ENCODE results near the gene MMP13.

Gene MMP13

DNA sequence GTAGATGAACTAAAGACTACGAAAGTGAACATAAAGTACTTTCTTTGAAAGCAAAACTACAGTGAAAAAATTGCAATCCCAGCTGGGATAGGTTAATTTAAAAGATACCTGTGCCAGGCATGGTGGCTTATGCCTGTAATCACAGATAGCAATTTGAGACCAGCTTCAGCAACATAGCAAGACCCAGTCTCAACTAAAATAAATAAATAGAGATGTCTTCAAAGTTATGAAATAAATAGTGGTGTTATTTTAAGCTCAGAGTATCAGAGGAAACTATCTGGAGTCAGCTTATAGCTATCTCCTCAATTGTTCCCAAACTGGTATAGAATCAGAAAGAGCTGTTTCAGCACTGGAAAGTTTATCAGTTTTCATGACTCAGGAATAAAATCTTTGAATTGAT lies 17.3 kb upstream of the MMP13 start:
- peaks cover 7% of the 10 kb centered on the region for H3K27me3 ChIP-seq
- TF ChIP-seq, protein P1, sequence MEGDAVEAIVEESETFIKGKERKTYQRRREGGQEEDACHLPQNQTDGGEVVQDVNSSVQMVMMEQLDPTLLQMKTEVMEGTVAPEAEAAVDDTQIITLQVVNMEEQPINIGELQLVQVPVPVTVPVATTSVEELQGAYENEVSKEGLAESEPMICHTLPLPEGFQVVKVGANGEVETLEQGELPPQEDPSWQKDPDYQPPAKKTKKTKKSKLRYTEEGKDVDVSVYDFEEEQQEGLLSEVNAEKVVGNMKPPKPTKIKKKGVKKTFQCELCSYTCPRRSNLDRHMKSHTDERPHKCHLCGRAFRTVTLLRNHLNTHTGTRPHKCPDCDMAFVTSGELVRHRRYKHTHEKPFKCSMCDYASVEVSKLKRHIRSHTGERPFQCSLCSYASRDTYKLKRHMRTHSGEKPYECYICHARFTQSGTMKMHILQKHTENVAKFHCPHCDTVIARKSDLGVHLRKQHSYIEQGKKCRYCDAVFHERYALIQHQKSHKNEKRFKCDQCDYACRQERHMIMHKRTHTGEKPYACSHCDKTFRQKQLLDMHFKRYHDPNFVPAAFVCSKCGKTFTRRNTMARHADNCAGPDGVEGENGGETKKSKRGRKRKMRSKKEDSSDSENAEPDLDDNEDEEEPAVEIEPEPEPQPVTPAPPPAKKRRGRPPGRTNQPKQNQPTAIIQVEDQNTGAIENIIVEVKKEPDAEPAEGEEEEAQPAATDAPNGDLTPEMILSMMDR (IDR thresholded peaks at IDR 0.05) = no peak
- no peaks in the 10 kb centered on the region for H3K4me1 ChIP-seq (ENCODE audit: control insufficient read depth in 1 of 2, insufficient read depth in 1 of 2, low read depth in 1 of 2, low read length in 1 of 2)
- no peaks in the 10 kb centered on the region for H3K9me3 ChIP-seq
- H3K4me3 ChIP-seq (ENCODE audit: low read depth in 1 of 2, low read length in 1 of 2) = no peak overlapping the region
- no peak overlapping the region for H3K27ac ChIP-seq
- H3K36me3 ChIP-seq = no peaks in the 10 kb centered on the region

DNA sequence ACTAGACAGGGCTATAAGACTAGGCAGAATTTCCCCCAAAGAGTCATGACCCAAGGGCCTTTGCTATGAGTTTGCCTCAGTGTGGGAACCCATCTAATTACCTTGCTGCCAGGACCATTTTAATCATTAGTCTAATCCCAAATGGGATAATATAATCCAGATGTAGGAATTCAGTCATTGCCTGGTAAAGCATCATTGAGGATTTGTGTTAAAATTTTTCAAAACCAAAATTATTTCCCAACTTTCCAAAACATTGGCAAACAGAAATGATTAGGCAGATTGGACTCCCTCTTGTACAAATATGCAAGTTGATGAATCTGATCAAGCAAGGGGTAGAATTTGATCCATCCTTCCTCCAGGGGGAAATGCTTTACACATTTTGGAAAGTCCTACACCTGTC lies 16.2 kb upstream of the MMP13 start:
- TF ChIP-seq, protein P1 (IDR thresholded peaks at IDR 0.05) = no peak
- H3K9me3 ChIP-seq = no peaks in the 10 kb centered on the region
- H3K36me3 ChIP-seq = no peaks in the 10 kb centered on the region
- no peaks in the 10 kb centered on the region for H3K4me1 ChIP-seq (ENCODE audit: control insufficient read depth in 1 of 2, insufficient read depth in 1 of 2, low read depth in 1 of 2, low read length in 1 of 2)
- no peak overlapping the region for H3K4me3 ChIP-seq (ENCODE audit: low read depth in 1 of 2, low read length in 1 of 2)
- no peak overlapping the region for H3K27ac ChIP-seq
- peaks cover 7% of the 10 kb centered on the region for H3K27me3 ChIP-seq

DNA sequence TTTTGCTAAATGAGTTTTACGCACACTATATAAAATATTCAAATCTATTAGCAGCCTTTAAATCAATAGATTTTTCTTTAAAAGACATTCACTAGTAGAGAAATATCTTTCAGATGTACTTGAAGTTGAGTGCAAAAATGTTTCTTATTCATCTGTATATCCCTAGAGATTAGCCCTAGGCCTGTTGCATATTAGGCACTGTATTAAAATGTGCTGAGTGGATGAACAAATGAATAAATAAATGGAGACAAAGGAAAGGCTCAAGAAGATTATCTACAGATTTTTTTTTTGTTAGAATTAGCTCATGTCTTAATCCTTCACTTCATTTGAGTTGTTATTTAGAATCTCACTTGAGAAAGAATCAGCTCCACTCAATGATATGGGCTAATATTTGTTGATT lies 12.0 kb upstream of the MMP13 start:
- H3K27ac ChIP-seq = no peak overlapping the region
- H3K36me3 ChIP-seq = no peaks in the 10 kb centered on the region
- no peaks in the 10 kb centered on the region for H3K9me3 ChIP-seq
- TF ChIP-seq, protein P1 (IDR thresholded peaks at IDR 0.05) = no peak
- no peaks in the 10 kb centered on the region for H3K27me3 ChIP-seq
- no peak overlapping the region for H3K4me3 ChIP-seq (ENCODE audit: low read depth in 1 of 2, low read length in 1 of 2)
- H3K4me1 ChIP-seq (ENCODE audit: control insufficient read depth in 1 of 2, insufficient read depth in 1 of 2, low read depth in 1 of 2, low read length in 1 of 2) = no peaks in the 10 kb centered on the region

DNA sequence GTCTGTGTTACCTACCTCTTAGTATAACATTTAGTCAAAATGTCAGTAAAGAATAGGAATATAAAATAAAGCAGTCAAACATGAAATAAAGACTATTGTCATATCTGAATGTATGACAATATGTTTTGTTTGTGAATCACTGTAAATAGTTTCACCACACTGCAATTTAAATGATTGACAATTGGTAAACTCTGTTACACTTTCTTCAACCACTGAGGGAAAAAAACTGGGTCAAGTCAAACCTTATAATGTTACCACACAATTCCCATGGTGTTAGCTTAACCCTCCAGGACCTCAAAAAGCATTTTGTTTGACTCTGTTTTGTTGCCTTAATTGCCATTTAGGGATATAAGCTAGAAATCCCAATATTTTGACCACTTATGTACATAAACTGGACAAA lies 10.5 kb upstream of the MMP13 start:
- Histone ChIP-seq H3K27ac (no peak overlapping the region), H3K4me3 (ENCODE audit: low read depth in 1 of 2, low read length in 1 of 2) (no peak overlapping the region), H3K36me3 (no peaks in the 10 kb centered on the region), H3K4me1 (ENCODE audit: control insufficient read depth in 1 of 2, insufficient read depth in 1 of 2, low read depth in 1 of 2, low read length in 1 of 2) (no peaks in the 10 kb centered on the region), H3K9me3 (no peaks in the 10 kb centered on the region), H3K27me3 (no peaks in the 10 kb centered on the region)
- TF ChIP-seq, protein P1 (IDR thresholded peaks at IDR 0.05) = no peak

DNA sequence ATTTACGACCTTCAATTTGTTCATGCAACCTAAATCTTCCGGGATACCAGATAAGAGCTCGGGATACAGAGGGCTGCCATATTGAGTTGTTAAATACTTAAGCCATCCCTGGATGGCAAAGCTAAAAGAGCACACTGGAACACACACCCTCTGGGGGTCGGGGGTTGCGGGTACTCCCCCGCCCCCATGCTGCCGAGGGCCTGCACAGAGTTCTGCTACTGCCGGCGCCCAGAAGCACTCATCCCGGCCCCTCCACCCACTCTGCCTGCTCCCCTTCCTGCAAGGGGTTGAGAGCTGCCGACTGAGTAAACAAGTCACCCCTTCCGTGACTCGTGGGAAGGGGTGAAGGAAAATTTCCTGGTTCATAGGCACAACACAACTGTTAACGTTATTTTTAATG lies 9.3 kb upstream of the MMP13 start:
- H3K27ac ChIP-seq = no peak overlapping the region
- TF ChIP-seq, protein P1 (IDR thresholded peaks at IDR 0.05) = no peak
- no peaks in the 10 kb centered on the region for H3K36me3 ChIP-seq
- no peaks in the 10 kb centered on the region for H3K27me3 ChIP-seq
- H3K4me1 ChIP-seq (ENCODE audit: control insufficient read depth in 1 of 2, insufficient read depth in 1 of 2, low read depth in 1 of 2, low read length in 1 of 2) = no peaks in the 10 kb centered on the region
- H3K9me3 ChIP-seq = no peaks in the 10 kb centered on the region
- no peak overlapping the region for H3K4me3 ChIP-seq (ENCODE audit: low read depth in 1 of 2, low read length in 1 of 2)

DNA sequence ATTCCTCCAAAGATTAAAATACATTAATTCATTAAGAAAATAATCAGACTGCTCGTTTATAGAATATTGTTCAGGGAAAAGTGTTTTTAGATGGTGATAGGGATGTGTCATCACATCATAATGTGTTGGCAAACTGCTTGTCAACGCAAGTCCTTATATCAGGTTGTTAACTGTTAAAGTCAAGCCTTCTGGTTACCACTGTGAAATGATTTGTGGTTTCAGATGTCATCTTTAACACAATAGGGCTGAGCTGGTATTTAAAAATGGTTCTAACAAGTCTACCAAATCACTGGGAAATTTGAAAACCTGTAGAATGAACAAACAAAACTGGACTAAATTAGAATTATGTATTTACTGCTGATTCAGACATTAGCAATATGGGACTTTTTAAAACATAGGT lies 2.4 kb upstream of the MMP13 start:
- Histone ChIP-seq H3K4me1 (ENCODE audit: control insufficient read depth in 1 of 2, insufficient read depth in 1 of 2, low read depth in 1 of 2, low read length in 1 of 2) (no peaks in the 10 kb centered on the region), H3K36me3 (no peaks in the 10 kb centered on the region), H3K4me3 (ENCODE audit: low read depth in 1 of 2, low read length in 1 of 2) (no peak overlapping the region), H3K27ac (no peak overlapping the region), H3K9me3 (no peaks in the 10 kb centered on the region), H3K27me3 (no peaks in the 10 kb centered on the region)
- TF ChIP-seq, protein P1 (IDR thresholded peaks at IDR 0.05) = no peak
